IMR-90 (cell line): ENCODE measurements around the gene TBCC. TPM values are rescaled to one million over a fixed set of nuclear protein-coding genes. Genes with fewer than 3 reads are reported as not detected.

Source experiments
- ATAC-seq: fragments of 200-7000 bp; cut with Tn5 transposase; 2 replicates; pipeline ENCODE4 v1.9.1; 2020; ENCODE audit warnings: low read depth, mild to moderate bottlenecking, moderate library complexity
- BruUV-seq: library from RNA; stranded (reverse); fragments of 400-500 nt; replicated peaks from 2 replicates; lab custom pipeline; 2021; lab: Mats Ljungman, UMichigan
- CTCF ChIA-PET: fragments of 300-600 bp; formaldehyde crosslinking; extraction: SDS; loops from one replicate; lab custom pipeline; 2021; ENCODE audit warnings: antibody characterized with exemption; lab: Yijun Ruan, JAX
- POLR2A ChIA-PET: fragments of 300-600 bp; sonication (Branson Sonifier 250); formaldehyde crosslinking; loops from one replicate; lab custom pipeline; 2022; ENCODE audit warnings: antibody characterized with exemption; ENCODE audit not compliant: unreplicated experiment; lab: Charles Lee
- DNase-seq: peaks from one replicate; pipeline ENCODE4 v3.0.0; 2013
- H2AFZ ChIP-seq: replicated peaks from 2 replicates; pipeline ENCODE3; 2013; ENCODE audit warnings: low read length, mild to moderate bottlenecking; ENCODE audit not compliant: poor library complexity
- H2AK5ac ChIP-seq: 2 replicates; pipeline ENCODE4 v1.6.1; 2013; ENCODE audit warnings: low read depth, low read length, inconsistent platforms
- H2AK9ac ChIP-seq: replicated peaks from 2 replicates; pipeline ENCODE3; 2013; ENCODE audit warnings: mild to moderate bottlenecking, low read depth, low read length, moderate library complexity; ENCODE audit not compliant: poor library complexity
- H2BK120ac ChIP-seq: 2 replicates; pipeline ENCODE4 v1.6.1; 2013; ENCODE audit warnings: low read depth, low read length, inconsistent platforms
- H2BK15ac ChIP-seq: 3 replicates; pipeline ENCODE4 v1.6.1; 2013; ENCODE audit warnings: low read depth, low read length, inconsistent platforms
- H2BK20ac ChIP-seq: 2 replicates; pipeline ENCODE4 v1.6.1; 2013; ENCODE audit warnings: low read depth, mild to moderate bottlenecking, inconsistent platforms, low read length, moderate library complexity
- H2BK5ac ChIP-seq: 2 replicates; pipeline ENCODE4 v1.6.1; 2013; ENCODE audit warnings: mild to moderate bottlenecking, low read depth, low read length, inconsistent platforms; ENCODE audit not compliant: poor library complexity, severe bottlenecking
- H3K14ac ChIP-seq: replicated peaks from 2 replicates; pipeline ENCODE4 v1.6.1; 2013; ENCODE audit warnings: low read depth, low read length, inconsistent platforms
- H3K18ac ChIP-seq: 2 replicates; pipeline ENCODE4 v1.6.1; 2013; ENCODE audit warnings: low read depth, low read length, control low read depth
- H3K23ac ChIP-seq: 2 replicates; pipeline ENCODE4 v1.6.1; 2013; ENCODE audit warnings: low read depth, low read length, inconsistent platforms
- H3K27ac ChIP-seq: 2 replicates; pipeline ENCODE4 v1.5.1; 2013; ENCODE audit warnings: mild to moderate bottlenecking, control low read depth, low read length; ENCODE audit not compliant: insufficient read depth
- H3K27me3 ChIP-seq: 2 replicates; pipeline ENCODE4 v1.6.1; 2013; ENCODE audit warnings: low read length; ENCODE audit not compliant: control insufficient read depth, insufficient read depth
- H3K36me3 ChIP-seq: 2 replicates; pipeline ENCODE4 v1.6.1; 2013; ENCODE audit warnings: low read length, mixed read lengths; ENCODE audit not compliant: control insufficient read depth, insufficient read depth
- H3K4ac ChIP-seq: 2 replicates; pipeline ENCODE4 v1.6.1; 2013; ENCODE audit warnings: low read depth, low read length, inconsistent platforms
- H3K4me1 ChIP-seq: 2 replicates; pipeline ENCODE4 v1.6.1; 2013; ENCODE audit warnings: low read length, mixed read lengths; ENCODE audit not compliant: control insufficient read depth, insufficient read depth
- H3K4me2 ChIP-seq: 2 replicates; pipeline ENCODE4 v1.6.1; 2013; ENCODE audit warnings: low read depth, mild to moderate bottlenecking, control low read depth, low read length, moderate library complexity
- H3K4me3 ChIP-seq: 2 replicates; pipeline ENCODE4 v1.5.1; 2013; ENCODE audit warnings: low read depth, mild to moderate bottlenecking, control low read depth, low read length, moderate library complexity; ENCODE audit not compliant: insufficient read depth
- H3K56ac ChIP-seq: 2 replicates; pipeline ENCODE4 v1.6.1; 2013; ENCODE audit warnings: low read length, inconsistent platforms; ENCODE audit not compliant: insufficient read depth; ENCODE audit errors: extremely low read depth
- H3K79me1 ChIP-seq, 2 experiments: 2 replicates each; pipeline ENCODE4 v1.6.1; 2013; ENCODE audit warnings: low read length in 2 of 2, inconsistent platforms in 1 of 2, low read depth in 1 of 2
- H3K9ac ChIP-seq: 2 replicates; pipeline ENCODE4 v1.6.1; 2013; ENCODE audit warnings: low read depth, low read length, control low read depth
- H3K9me1 ChIP-seq: 2 replicates; pipeline ENCODE4 v1.6.1; 2013; ENCODE audit warnings: low read length, inconsistent platforms; ENCODE audit not compliant: insufficient read depth
- H3K9me3 ChIP-seq: 2 replicates; pipeline ENCODE4 v1.6.1; 2013; ENCODE audit warnings: low read length; ENCODE audit not compliant: control insufficient read depth, insufficient read depth
- H4K20me1 ChIP-seq: 2 replicates; pipeline ENCODE4 v1.6.1; 2013; ENCODE audit warnings: low read length, inconsistent platforms; ENCODE audit not compliant: insufficient read depth
- H4K5ac ChIP-seq: 2 replicates; pipeline ENCODE4 v1.6.1; 2013; ENCODE audit warnings: mild to moderate bottlenecking, low read depth, low read length, control low read depth
- H4K8ac ChIP-seq, 2 experiments: 2 replicates each; pipeline ENCODE4 v1.6.1; 2013; ENCODE audit warnings: low read depth in 2 of 2, low read length in 2 of 2, control low read depth in 1 of 2, inconsistent platforms in 1 of 2
- H4K91ac ChIP-seq: 2 replicates; pipeline ENCODE4 v1.6.1; 2013; ENCODE audit warnings: low read depth, low read length, inconsistent platforms; ENCODE audit not compliant: insufficient read depth
- CEBPB ChIP-seq: IDR thresholded peaks from 2 replicates; pipeline ENCODE4 v1.6.1; 2012; ENCODE audit warnings: low read depth, low read length, improper control_type of control experiment
- MAFK ChIP-seq: IDR thresholded peaks from 2 replicates; pipeline ENCODE4 v1.6.1; 2012; ENCODE audit warnings: low read depth, low read length, improper control_type of control experiment
- NFE2L2 ChIP-seq: fragments of 150-350 bp; IDR thresholded peaks from 2 replicates; pipeline ENCODE4 v1.6.1; 2016; ENCODE audit warnings: low read depth, mild to moderate bottlenecking, low read length
- POLR2A ChIP-seq: IDR thresholded peaks from 2 replicates; pipeline ENCODE4 v1.6.1; 2012; ENCODE audit warnings: mild to moderate bottlenecking, low read depth, low read length
- RCOR1 ChIP-seq: IDR thresholded peaks from 2 replicates; pipeline ENCODE4 v1.6.1; 2012; ENCODE audit warnings: mild to moderate bottlenecking, low read length, improper control_type of control experiment; ENCODE audit not compliant: insufficient replicate concordance
- WGBS, 2 experiments: methylation state at CpG; one replicate each; pipeline versions ENCODE4 v1.1.5 to v1.1.7; 2013; ENCODE audit warnings: missing lambda C conversion rate in 2 of 2; ENCODE audit not compliant: insufficient read length in 1 of 2; ENCODE audit errors: extremely low coverage in 2 of 2; 5-methylcytosine and 5-hydroxymethylcytosine counted together
- dilution Hi-C: fragments of 300-500 bp; cut with HindIII; formaldehyde crosslinking; loops from one replicate; pipeline ENCODE4 v1.14.3; 2018; ENCODE audit warnings: low sequenced_read_pairs; ENCODE audit not compliant: unreplicated experiment
- in situ Hi-C: fragments of 300-500 bp; cut with MboI; formaldehyde crosslinking; loops from 3 replicates; pipeline ENCODE4 v1.14.3; 2019; ENCODE audit warnings: low sequenced_read_pairs, inconsistent platforms, mixed read lengths
- intact Hi-C: fragments of 100-400 bp; cut with micrococcal nuclease; formaldehyde crosslinking; loops from 2 replicates; pipeline ENCODE4 v1.10.0; 2022
- polyA plus RNA-seq, 3 experiments: library from polyadenylated mRNA; depleted of rRNA; stranded (reverse); fragments of >200 nt; gene quantifications; 2 replicates each; pipeline ENCODE4 v1.2.3, GENCODE V29; 2012; ENCODE audit warnings: low replicate concordance in 1 of 3
- total RNA-seq: library from RNA; depleted of rRNA; stranded (reverse); fragments of >200 nt; gene quantifications from 2 replicates; pipeline ENCODE4 v1.2.3, GENCODE V29; 2012
- TF ChIP-seq, protein P1 (sequence below): fragments of 150-350 bp; IDR thresholded peaks from 2 replicates; pipeline ENCODE4 v1.6.1; 2017; ENCODE audit warnings: mild to moderate bottlenecking, antibody characterized with exemption, low read length, low read depth
- TF ChIP-seq, protein P2 (sequence below): conservative IDR thresholded peaks from 2 replicates; pipeline ENCODE4 v1.5.1; 2012; ENCODE audit warnings: mild to moderate bottlenecking, low read depth, low read length, improper control_type of control experiment

TBCC gene
- total and polyA plus RNA-seq, 2 of the 4 experiments (the other 2 are of a cell fraction) = 23.0 to 32.6 TPM

DNA sequence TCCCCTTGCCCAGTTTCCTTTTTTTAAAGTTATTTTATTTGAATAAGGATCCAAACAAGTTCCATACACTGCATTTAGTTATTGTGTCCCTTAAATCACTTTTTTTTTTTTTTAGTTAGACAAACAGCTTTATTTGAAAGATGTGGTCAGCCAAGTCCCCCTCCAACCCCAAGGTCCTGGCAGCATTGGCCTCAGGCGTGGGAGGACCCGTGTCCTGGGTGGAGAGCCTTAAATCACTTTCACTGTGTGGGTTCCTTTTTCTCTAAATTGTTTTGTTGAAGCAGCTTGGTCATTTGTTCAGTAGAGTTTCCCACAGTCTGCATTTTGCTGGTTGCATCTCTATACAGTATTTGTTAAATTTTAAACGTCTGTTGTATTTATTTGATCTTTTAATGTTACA is 5.2 kb upstream of the TBCC start:
- no TSS peak for BruUV-seq
- H3K56ac ChIP-seq = no peak overlapping the region
- intact Hi-C loops = no loop called here
- H3K18ac ChIP-seq = no peak overlapping the region
- no peak overlapping the region for H2BK120ac ChIP-seq
- H2BK20ac ChIP-seq = no peak overlapping the region
- in situ Hi-C loops = no loop called here
- no peaks in the 10 kb centered on the region; the same call in 1 of the 2 replicates for H4K20me1 ChIP-seq
- H3K27ac ChIP-seq = no peak overlapping the region
- WGBS, 2 experiments = no CpG with 5 or more reads among the region's 3 CpGs
- no peak overlapping the region for H2BK5ac ChIP-seq
- H3K9ac ChIP-seq = no peak overlapping the region
- no peak overlapping the region for H2AK5ac ChIP-seq
- CTCF ChIA-PET = no interaction called here
- no peak overlapping the region for H3K4ac ChIP-seq
- no peak overlapping the region for H4K8ac ChIP-seq
- H3K27me3 ChIP-seq = no peaks in the 10 kb centered on the region
- H4K91ac ChIP-seq = no peak overlapping the region
- H3K79me1 ChIP-seq = peaks cover 6 to 19% of the 10 kb centered on the region in 2 experiments
- H2AFZ ChIP-seq = no peak overlapping the region
- no peak overlapping the region for H2AK9ac ChIP-seq
- H2BK15ac ChIP-seq = no peak overlapping the region
- ATAC-seq (no peak), DNase-seq (no peak)
- POLR2A ChIA-PET = no interaction called here
- H3K9me3 ChIP-seq = no peaks in the 10 kb centered on the region
- peaks cover 4% of the 10 kb centered on the region for H3K4me1 ChIP-seq
- H3K9me1 ChIP-seq = peaks cover 7% of the 10 kb centered on the region; the same call in 1 of the 2 replicates
- no peak overlapping the region for H3K4me2 ChIP-seq
- dilution Hi-C loops = no loop called here
- no peaks in the 10 kb centered on the region for H3K36me3 ChIP-seq
- no peak overlapping the region for H3K4me3 ChIP-seq
- no peak overlapping the region for H4K5ac ChIP-seq
- no peak overlapping the region for H3K14ac ChIP-seq
- no peak overlapping the region for H3K23ac ChIP-seq
- TF ChIP-seq RCOR1 (no peak), NFE2L2 (no peak), POLR2A (no peak), CEBPB (no peak), MAFK (no peak)
- TF ChIP-seq, protein P1, sequence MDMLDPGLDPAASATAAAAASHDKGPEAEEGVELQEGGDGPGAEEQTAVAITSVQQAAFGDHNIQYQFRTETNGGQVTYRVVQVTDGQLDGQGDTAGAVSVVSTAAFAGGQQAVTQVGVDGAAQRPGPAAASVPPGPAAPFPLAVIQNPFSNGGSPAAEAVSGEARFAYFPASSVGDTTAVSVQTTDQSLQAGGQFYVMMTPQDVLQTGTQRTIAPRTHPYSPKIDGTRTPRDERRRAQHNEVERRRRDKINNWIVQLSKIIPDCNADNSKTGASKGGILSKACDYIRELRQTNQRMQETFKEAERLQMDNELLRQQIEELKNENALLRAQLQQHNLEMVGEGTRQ = no peak
- TF ChIP-seq, protein P2, sequence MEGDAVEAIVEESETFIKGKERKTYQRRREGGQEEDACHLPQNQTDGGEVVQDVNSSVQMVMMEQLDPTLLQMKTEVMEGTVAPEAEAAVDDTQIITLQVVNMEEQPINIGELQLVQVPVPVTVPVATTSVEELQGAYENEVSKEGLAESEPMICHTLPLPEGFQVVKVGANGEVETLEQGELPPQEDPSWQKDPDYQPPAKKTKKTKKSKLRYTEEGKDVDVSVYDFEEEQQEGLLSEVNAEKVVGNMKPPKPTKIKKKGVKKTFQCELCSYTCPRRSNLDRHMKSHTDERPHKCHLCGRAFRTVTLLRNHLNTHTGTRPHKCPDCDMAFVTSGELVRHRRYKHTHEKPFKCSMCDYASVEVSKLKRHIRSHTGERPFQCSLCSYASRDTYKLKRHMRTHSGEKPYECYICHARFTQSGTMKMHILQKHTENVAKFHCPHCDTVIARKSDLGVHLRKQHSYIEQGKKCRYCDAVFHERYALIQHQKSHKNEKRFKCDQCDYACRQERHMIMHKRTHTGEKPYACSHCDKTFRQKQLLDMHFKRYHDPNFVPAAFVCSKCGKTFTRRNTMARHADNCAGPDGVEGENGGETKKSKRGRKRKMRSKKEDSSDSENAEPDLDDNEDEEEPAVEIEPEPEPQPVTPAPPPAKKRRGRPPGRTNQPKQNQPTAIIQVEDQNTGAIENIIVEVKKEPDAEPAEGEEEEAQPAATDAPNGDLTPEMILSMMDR = no peak
